ENCODE results near the gene AMER1. TPM values are rescaled to one million over a fixed set of nuclear protein-coding genes. Genes with fewer than 3 reads are reported as not detected.

Gene AMER1
- total and polyA plus RNA-seq, 9 of the 15 experiments (the other 6 are each of a cell fraction or from before 2014, with no cell fraction given), result 0.29 to 4.6 (median 3.0) TPM

- TF ChIP-seq ELF4 (CRISPR knock-in tag; IDR thresholded peaks at IDR 0.05) (no peak), FOXJ2 (tag; IDR thresholded peaks at IDR 0.05) (no peak), CHD4 (IDR thresholded peaks at IDR 0.05; ENCODE audit: insufficient read depth, insufficient replicate concordance, low read depth, low read length, poor library complexity, severe bottlenecking) (no peak), ZNF354B (CRISPR knock-in tag; IDR thresholded peaks at IDR 0.05) (no peak), WHSC1 (IDR thresholded peaks at IDR 0.05; ENCODE audit: low read length) (no peak), ZNF785 (CRISPR knock-in tag; IDR thresholded peaks at IDR 0.05) (no peak), ARID3B (CRISPR knock-in tag; IDR thresholded peaks at IDR 0.05; ENCODE audit: borderline replicate concordance) (no peak), RBM14 (IDR thresholded peaks at IDR 0.05; ENCODE audit: borderline replicate concordance, insufficient read depth, low read depth, low read length) (no peak), JUNB (CRISPR knock-in tag; conservative IDR thresholded peaks at IDR 0.05) (no peak), ELK3 (CRISPR knock-in tag; IDR thresholded peaks at IDR 0.05) (no peak)
Observed at GRCh38 chrX:64187762-64188150, 17.8 kb downstream of the AMER1 start (continued).

Measured in K562 (cell line).